CD4-positive, alpha-beta T cell treated with Interleukin-10 for 1 hour (primary cell): ENCODE measurements around the gene GABRA6.
"Not testable (repeated sequence)": the region's sequence is repeated elsewhere in the genome, so short reads cannot be mapped to it uniquely, and the experiment has no call there.

Source experiments
- DNase-seq: peaks from one replicate; pipeline ENCODE4 v3.0.0-alpha.2; 2020

Gene GABRA6

DNA sequence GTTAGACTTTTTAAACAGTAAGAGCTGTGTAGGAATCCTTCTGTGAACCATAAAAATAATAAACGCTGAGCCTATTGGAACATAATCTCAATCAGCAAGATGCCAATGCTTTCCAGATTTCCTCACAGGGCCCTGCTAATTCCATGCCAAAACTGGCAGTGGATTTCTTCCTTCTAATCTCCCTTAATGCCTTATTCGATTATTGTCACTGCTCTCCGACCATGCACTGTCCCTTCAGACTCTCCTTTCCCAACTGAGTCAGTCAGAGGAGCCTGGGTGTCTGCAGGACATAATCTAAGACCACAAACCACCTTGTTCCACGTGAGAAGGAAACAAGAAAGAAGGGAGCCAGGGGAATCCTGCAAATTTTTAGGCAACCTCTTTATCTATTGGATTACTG is at the start of gene GABRA6:
TSS of gene GABRA6 (plus strand) at position 261 of the 400 bp plus-strand sequence. CDS start 269 bp downstream, outside the sequence.
- no peak for DNase-seq

DNA sequence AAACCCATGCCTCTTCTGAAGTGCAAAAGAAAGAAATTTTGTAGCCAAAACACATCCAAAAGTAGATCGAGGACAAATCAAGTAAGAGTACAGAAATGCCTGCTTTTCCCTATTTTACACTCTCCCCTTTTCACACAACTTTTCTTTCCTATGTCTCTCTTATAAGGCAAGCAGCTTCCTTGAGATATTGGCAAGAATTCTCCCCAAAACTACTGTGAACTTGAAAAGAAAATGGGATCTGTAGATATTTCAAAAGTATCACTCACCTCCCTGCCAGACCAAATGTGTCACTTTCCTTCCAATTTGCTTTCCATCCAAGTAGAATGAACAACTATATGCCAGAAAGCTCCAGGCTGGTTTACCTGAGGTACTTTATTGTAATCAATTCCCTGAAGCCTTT is 47.9 kb upstream of the GABRA6 start:
- no peak for DNase-seq

- no peak for DNase-seq
These were observed 44.1 kb upstream of the GABRA6 start for GRCh38 chr5:161641444-161641843.

DNA sequence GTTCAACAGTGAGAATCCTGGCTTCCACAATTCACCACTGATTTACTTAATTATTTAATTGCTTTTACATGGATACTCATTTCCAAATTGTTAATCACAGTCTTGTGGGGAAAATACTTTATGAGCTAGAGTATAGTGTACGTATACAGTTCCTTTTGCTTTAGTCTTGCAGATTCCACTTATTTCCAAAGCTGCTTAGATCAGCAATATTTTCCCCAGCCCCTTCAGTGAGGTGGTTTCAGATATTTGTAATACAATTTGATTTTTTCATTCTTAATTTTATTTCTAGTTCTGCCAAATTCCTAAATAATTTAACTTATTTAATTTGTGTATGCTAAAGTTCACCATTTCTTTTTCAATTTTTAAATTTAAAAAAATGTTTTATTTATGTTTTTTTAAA is 40.3 kb upstream of the GABRA6 start:
- DNase-seq, result no peak

GRCh38 chr5:161651926-161652325 is 33.6 kb upstream of the GABRA6 start:
- not testable (repeated sequence) for DNase-seq

GRCh38 chr5:161660806-161661205 is 24.7 kb upstream of the GABRA6 start:
- DNase-seq, result no peak

- DNase-seq, result no peak
These were observed 22.1 kb upstream of the GABRA6 start for GRCh38 chr5:161663431-161663830.

DNA sequence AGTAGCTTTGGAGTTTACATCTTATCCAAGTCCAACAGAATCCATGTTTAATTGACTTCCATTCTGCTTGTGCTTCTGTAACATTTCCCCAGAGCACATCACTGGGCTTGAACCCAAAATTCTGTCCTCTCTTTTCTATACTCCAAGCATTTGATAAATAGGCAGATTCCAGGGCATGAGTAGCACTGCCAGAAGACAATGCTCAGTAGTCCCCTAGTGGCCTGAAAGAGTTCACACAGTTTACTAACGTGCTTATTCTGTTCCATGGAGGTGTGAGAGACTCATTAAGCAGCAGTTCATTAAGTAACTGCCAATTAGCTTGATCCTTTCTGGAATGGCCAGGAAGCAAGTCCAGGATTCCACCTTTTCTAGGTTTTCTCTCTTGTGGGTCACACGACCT is 9.4 kb upstream of the GABRA6 start:
- no peak for DNase-seq

DNA sequence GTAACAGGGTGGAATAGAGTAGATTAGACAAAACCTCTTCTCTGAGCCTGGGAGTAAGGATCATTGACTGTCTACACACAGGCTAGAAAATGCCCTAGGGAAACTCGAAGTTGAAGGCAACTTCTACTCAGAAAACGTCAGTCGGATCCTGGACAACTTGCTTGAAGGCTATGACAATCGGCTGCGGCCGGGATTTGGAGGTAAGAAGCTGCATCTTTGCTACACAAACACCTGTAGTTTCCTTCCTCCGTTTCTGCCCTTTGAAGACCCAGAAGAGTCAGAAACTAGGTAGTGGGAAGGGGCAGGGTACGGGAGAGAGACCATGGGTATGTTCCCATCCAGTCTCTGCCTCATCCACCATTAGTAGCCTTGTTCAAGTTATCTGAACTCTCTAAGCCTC is 628 bp downstream of the GABRA6 start:
- no peak for DNase-seq

- DNase-seq, result no peak
These were observed 1.4 kb downstream of the GABRA6 start for GRCh38 chr5:161686881-161687280.

DNA sequence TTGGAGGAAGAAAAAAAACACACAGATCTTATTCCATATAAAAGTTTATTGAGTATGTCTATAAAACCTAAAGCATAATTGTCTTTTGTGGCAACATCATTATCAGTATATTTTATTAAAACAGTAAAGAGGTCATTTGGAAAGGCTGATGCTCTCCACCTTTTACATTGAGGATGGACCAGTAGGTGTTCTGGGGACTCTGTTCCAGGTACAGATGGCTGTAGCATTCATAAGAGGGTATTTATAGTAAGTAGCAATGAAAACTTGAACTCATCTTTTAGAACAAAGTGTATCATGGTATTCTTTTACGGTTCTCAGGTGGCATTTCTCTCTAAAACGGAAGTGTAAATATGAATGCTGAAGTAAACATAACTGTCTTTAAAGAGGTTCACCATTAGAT is 1.8 kb downstream of the GABRA6 start:
- DNase-seq, result no peak

GRCh38 chr5:161691911-161692310 is 6.4 kb downstream of the GABRA6 start:
- DNase-seq, result no peak

DNA sequence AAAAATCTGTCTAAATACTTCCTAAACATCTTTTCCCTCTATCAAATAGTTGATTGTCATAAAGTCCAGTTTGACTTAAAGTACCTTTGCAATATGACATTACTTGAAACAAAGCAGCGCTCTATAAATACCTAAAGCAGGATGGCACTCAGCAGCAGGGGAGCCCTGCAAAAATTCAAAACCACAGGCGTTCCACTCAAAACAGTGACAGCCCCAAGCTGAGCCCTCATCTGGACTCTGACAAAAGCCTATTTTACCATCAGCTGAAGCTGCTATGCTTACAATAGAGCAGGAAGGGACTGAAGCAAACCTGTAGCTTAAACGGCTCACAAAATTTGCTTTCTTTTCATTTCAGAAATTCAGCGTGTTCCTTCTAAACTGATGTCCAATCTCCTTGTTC is 11.5 kb downstream of the GABRA6 start:
- DNase-seq, result no peak

DNA sequence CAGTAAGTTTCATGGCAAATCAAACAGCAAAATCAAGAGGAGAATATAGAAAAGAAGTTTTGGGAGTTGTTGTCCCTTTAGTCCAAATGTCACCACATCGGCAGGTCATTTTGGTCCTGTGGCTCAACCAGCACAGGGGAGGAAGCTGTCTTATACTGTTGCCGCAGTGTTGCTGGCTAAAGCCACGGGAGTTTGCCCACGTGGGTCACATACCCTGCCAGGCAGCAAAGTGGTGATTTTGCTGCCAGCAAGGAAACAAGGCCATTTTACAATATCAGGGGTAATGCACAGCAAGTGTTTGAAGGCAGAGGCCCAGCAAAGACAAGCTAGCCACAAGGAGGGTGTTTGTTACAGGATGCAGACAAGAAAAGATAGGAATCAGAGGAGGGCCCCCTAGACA is 14.5 kb downstream of the GABRA6 start:
- DNase-seq, result no peak

DNA sequence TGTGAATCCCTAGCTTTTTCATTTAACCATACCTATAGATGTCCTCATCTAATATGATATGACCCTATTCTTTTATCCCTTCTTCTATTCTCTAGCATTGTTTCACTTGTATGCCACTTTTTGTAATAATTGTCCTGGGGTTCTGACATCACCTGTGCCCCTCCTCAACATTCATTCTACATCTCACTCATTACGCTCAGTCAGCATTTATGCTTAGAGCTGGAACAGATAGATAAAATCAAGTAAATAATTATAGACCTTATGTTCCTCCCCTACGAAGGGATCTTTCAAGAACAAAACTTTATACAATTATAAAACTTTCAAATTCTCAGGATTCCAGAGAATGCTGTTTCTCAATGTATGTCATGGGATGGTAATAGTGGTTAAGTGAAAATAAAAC is 18.0 kb downstream of the GABRA6 start:
- DNase-seq, result no peak

GRCh38 chr5:161707382-161707781 is 21.9 kb downstream of the GABRA6 start:
- DNase-seq, result no peak

DNA sequence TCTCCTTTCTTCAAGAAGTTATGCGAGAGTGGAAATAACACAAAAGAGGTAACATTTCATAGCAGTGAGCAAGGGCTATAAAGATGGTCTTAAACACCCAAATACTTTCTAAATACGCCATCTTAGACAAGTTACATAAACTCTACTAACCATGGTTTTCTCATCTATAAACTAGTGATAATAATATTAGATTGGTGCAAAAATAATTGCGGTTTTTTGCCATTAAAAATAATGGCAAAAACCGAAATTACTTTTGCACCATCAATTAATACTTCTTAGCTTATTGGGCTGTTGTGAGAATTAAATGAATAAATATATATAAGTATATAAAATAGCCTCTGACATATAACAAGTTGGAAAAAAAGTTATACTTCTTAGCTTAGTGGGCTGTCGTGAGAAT is 23.7 kb downstream of the GABRA6 start:
- no peak for DNase-seq

- DNase-seq, result no peak
These were observed 27.5 kb downstream of the GABRA6 start for GRCh38 chr5:161713042-161713441.

GRCh38 chr5:161719157-161719556 is 33.6 kb downstream of the GABRA6 start:
- DNase-seq, result no peak

DNA sequence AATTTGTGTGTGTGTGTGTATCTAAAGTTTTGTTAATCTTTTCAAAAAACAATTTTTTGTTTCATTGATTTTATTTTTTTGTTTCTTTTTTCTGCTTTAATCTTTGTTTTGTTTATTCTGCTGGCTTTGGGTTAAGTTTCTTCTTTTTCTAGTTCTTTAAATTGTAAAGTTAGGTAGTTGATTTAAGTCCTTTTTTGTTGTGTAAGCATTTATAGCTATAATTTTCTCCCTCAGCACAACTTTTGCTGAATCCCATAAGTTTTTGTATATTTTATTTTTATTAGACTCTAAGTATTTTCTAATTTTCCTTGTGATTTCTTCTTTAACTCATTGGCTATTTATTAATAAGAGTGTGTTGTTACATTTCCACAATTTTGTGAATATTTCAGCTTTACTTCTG is 34.9 kb downstream of the GABRA6 start:
- DNase-seq, result no peak

DNA sequence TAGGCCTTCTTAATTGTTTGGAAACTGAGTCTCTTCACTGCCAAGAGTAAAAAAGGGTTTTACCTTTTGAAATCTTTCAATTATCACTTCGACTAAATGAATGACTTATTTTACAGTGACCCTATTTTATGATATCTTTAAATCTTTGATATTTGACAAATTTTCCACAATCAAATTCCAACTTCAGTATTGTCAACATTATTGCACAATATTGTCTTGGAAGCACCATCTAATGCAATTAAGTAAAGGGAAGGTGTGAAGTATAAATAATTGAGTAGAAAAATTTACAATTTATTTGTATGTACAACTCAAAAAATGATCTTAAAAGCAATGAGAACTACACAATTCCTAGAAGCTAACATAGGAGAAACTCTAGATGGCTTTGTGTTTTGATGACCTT is 49.2 kb downstream of the GABRA6 start:
- DNase-seq, result no peak

- no peak for DNase-seq
These were observed 54.9 kb downstream of the GABRA6 start for GRCh38 chr5:161740433-161740832.

DNA sequence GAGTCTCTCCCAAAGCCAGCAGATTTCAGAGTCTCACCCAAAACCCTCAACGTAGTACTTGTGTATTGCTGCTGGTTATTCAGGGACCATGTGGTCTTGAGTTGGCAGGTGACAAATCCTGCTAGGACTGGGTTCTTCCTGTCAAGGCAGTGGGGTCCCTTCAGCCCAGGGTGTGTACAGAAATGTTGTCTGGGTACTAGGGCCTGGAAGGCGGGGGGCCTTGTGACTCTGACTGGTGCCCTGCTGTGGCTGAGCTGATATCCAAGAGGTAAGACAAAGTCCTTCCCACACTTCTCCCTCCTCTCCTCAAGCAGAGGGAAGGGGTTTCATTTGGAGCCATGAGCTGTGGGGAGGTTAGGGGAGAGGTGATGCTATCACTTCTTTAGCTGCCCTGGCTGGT is 58.8 kb downstream of the GABRA6 start:
- no peak for DNase-seq

GRCh38 chr5:161745392-161745791 is 59.9 kb downstream of the GABRA6 start:
- DNase-seq, result no peak

- DNase-seq, result no peak
These were observed 65.7 kb downstream of the GABRA6 start for GRCh38 chr5:161751265-161751664.
